Activated naive CD4-positive, alpha-beta T cell treated with anti-CD3 and anti-CD28 coated beads for 36 hours (primary cell): ENCODE data around the gene TEDC2. TPM values are rescaled to one million over a fixed set of nuclear protein-coding genes. Genes with fewer than 3 reads are reported as not detected.

ENCODE experiments used
- CTCF ChIA-PET: fragments of 350-600 bp; sonication (Branson Sonifier 250); formaldehyde crosslinking; loops from one replicate; lab custom pipeline; 2021; ENCODE audit warnings: antibody characterized with exemption; lab: Charles Lee
- DNase-seq: peaks from one replicate; pipeline ENCODE4 v3.0.0-alpha.2; 2020
- H3K27ac Mint-ChIP-seq: one replicate; pipeline ENCODE4 v1.8.0; 2021; ENCODE audit warnings: mild to moderate bottlenecking, mixed read lengths
- H3K27me3 Mint-ChIP-seq: one replicate; pipeline ENCODE4 v1.8.0; 2021; ENCODE audit warnings: low read depth, mixed read lengths
- H3K36me3 Mint-ChIP-seq: one replicate; pipeline ENCODE4 v1.8.0; 2021; ENCODE audit warnings: low read depth, mixed read lengths
- H3K4me1 Mint-ChIP-seq: one replicate; pipeline ENCODE4 v1.8.0; 2021; ENCODE audit warnings: low read depth, mixed read lengths
- H3K4me3 Mint-ChIP-seq: one replicate; pipeline ENCODE4 v1.8.0; 2021; ENCODE audit warnings: mild to moderate bottlenecking, moderate library complexity, mixed read lengths
- H3K9me3 Mint-ChIP-seq: one replicate; pipeline ENCODE4 v1.8.0; 2021; ENCODE audit warnings: mixed read lengths
- intact Hi-C: fragments of 100-400 bp; cut with micrococcal nuclease; formaldehyde crosslinking; loops from one replicate; pipeline ENCODE4 v1.15.1; 2023
- total RNA-seq, 2 experiments: library from RNA; stranded (reverse); gene quantifications; one replicate each; pipeline ENCODE4 v1.2.3, GENCODE V29; 2021

The TEDC2 gene
- total RNA-seq, 2 experiments from 2014 or later: 24.2 to 24.8 TPM

DNA sequence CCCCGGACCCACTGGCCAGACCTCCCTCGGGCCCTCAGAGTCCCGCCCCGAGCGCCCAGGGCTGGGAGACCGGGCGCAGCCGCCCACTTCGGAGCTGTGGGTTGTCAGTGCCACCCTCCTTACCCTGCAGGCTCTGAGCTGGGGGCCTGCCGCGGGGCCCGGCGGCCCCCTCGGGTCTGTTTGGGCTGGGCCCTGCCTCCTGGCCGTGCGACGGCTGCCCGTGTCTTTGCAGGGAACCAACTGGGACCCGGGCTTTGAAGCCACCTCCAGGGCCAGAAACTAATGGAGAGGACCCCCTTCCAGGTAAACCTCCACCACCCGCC, 443 bp downstream of the TEDC2 start:
- intact Hi-C loops: loop anchor here (1.0 kb wide), 1 partner anchor 14 kb away; no protein-coding TSS in a partner anchor
- peaks cover 11% of the 10 kb centered on the region for H3K4me1 Mint-ChIP-seq
- no peaks in the 10 kb centered on the region for H3K27me3 Mint-ChIP-seq
- no peak for DNase-seq
- no peaks in the 10 kb centered on the region for H3K9me3 Mint-ChIP-seq
- no peak overlapping the region for H3K27ac Mint-ChIP-seq
- CTCF ChIA-PET: no interaction called here
- peaks cover 12% of the 10 kb centered on the region for H3K36me3 Mint-ChIP-seq
- peak overlapping the region; percentile 63 for H3K4me3 Mint-ChIP-seq

DNA sequence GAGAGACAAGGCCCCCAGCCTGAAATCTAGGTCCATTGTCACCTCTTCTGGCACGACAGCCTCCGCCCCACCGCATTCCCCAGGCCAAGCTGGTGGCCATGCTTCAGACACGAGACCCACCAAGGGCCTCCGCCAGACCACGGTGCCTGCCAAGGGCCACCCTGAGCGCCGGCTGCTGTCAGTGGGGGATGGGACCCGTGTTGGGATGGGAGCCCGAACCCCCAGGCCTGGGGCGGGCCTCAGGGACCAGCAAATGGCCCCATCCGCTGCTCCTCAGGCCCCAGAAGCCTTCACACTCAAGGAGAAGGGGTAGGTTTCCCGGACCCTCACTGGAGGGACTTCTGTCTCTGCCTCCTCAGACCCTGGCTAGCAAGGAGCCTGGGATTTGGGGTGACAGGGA, 1.0 kb downstream of the TEDC2 start:
- H3K4me1 Mint-ChIP-seq: peaks cover 11% of the 10 kb centered on the region
- H3K9me3 Mint-ChIP-seq: no peaks in the 10 kb centered on the region
- H3K27me3 Mint-ChIP-seq: no peaks in the 10 kb centered on the region
- H3K36me3 Mint-ChIP-seq: peaks cover 12% of the 10 kb centered on the region
- intact Hi-C loops: loop anchor here (1.0 kb wide), 1 partner anchor 13 kb away; no protein-coding TSS in a partner anchor
- no peak overlapping the region for H3K27ac Mint-ChIP-seq
- CTCF ChIA-PET: no interaction called here
- DNase-seq: no peak
- H3K4me3 Mint-ChIP-seq: peak overlapping the region; percentile 63

DNA sequence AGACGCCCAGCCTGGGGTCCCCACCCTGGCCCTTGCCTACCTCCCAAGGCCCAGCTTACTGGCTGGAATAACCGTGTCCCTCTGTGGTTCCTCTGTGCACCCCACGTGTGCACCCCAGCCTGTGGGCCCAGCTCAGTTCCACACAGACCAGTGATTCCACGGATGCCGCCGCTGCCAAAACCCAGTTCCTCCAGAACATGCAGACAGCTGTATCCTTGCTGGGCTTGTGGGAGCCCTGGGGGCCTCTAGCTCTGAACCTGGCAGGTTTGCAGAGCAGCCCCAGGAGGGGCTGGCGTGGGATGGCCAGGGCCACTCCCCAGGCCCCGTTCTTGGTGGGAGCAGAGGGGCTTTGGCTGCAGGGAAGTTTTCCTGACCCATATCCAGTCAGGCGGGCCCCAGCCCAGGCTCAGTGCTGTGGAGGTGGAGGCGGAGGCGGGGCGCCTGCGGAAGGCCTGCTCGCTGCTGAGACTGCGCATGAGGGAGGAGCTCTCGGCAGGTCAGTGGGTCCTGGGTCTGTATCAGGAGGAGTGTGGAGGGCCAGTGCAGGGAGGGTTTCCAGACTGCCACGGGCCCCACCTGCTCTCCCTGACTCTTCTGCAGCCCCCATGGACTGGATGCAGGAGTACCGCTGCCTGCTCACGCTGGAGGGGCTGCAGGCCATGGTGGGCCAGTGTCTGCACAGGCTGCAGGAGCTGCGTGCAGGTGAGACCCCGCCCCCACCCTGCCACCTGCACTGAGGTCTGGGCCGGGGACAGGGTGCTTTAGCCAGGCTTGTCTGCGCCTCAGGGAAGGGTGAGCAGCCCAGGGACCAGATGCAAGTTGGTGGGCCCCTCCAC, 2.3 kb downstream of the TEDC2 start:
- peaks cover 4% of the 10 kb centered on the region for H3K27me3 Mint-ChIP-seq
- peaks cover 5% of the 10 kb centered on the region for H3K36me3 Mint-ChIP-seq
- peaks cover 12% of the 10 kb centered on the region for H3K4me1 Mint-ChIP-seq
- intact Hi-C loops: no loop called here
- H3K4me3 Mint-ChIP-seq: no peak overlapping the region
- CTCF ChIA-PET: interaction anchor here (0.6 kb wide), 1 partner anchor 31 kb away, joined by 3 read pairs; no protein-coding TSS in a partner anchor
- no peaks in the 10 kb centered on the region for H3K9me3 Mint-ChIP-seq
- no peak overlapping the region for H3K27ac Mint-ChIP-seq
- no peak for DNase-seq

DNA sequence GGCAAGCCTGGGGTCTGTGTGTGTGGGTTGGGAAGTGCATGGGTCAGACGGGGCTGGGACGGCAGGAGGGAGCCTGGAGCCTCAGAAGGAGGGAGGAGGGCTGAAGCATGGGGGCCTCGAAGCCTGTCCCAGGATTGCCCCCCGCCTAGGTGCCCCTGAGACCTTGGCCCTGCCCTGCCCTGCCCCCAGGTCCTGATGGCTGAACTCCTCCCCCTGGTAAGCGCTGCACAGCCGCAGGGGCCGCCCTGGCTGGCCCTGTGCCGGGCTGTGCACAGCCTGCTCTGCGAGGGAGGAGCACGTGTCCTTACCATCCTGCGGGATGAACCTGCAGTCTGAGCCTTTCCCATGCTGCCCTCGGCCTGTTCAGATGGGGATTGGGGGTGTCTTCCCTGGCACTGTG, 4.4 kb downstream of the TEDC2 start:
- CTCF ChIA-PET: no interaction called here
- Mint-ChIP-seq H3K4me1 (peaks cover 13% of the 10 kb centered on the region), H3K9me3 (no peaks in the 10 kb centered on the region), H3K4me3 (no peak overlapping the region), H3K27me3 (peaks cover 15% of the 10 kb centered on the region), H3K27ac (no peak overlapping the region), H3K36me3 (no peaks in the 10 kb centered on the region)
- intact Hi-C loops: no loop called here
- DNase-seq: no peak

DNA sequence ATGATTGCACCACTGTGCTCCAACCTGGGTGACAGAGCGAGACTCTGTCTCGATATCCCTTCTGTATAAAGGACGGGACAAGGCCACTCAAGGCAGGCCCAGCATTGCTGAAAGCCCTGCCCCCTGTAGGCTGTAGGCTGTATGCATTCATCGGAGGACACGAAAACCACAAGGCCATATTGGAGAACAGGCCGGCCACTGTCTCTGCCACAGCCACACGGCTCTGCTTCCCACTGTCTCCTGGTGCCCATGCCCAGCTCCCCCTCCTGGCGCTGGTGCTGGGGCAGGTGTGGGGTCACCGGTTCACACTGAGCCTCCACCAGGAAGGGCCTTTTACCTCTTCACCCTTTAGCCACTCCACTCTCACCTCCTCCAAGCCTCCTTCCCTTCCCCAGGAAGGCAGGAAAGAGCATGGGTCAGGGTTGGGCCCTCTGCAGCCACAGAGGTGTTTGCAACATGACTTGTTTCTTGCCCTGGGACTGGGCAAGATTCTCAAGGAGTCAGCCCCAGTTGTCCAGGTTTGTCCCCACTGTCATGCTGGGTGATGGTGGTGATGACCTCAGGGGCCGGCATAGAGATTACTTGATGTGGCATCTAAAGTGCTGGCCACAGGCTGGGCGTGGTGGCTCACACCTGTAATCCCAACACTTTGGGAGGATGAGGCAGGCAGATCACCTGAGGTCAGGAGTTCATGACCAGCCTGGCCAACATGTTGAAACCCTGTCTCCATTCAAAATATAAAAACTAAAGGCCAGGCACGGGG, 5.9 kb downstream of the TEDC2 start:
- no peak overlapping the region for H3K27ac Mint-ChIP-seq
- intact Hi-C loops: no loop called here
- no peaks in the 10 kb centered on the region for H3K9me3 Mint-ChIP-seq
- H3K27me3 Mint-ChIP-seq: peaks cover 29% of the 10 kb centered on the region
- no peak for DNase-seq
- no peaks in the 10 kb centered on the region for H3K36me3 Mint-ChIP-seq
- peaks cover 13% of the 10 kb centered on the region for H3K4me1 Mint-ChIP-seq
- H3K4me3 Mint-ChIP-seq: no peak overlapping the region
- CTCF ChIA-PET: no interaction called here

DNA sequence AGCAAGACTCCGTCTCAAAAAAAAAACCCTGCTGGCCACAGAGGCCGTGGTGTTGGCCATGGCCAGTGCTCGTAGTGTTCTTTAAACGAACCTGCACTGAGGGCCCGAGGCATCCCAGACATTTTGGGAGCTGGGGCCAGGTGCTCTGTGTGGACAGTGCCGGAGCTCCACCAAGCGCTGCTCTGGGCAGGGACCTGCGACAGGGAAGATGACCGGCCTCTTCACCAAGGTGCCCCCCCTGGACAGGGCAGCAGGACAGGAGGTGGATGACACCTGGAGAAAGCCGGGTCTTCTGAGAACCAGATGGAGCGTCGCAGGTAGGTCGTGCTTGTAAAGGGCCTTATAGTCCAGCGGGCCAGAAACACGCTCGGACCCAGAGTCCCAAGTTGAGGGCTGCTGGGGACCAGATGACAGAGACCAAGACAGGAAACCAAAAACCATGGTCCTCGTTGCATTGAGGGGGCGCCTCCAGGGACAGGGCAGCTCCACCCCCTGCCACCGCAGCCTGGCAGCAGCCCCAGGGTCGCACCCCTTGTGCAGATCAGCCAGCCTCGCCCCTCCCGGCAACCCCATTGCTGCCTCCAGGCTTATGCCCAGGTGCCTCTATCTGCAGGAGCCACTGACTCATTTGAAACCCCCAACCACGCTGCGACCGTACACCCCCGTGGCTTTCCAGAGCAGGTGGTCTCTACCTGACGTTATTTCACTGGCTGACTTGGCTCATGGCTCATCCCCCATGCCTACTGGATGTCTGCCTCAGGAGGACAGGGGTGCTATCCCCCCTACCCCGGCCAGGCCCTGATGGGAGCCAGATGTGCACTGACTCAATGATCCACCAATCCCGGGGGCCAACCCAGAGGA, 7.0 kb downstream of the TEDC2 start:
- no peaks in the 10 kb centered on the region for H3K36me3 Mint-ChIP-seq
- no peak for DNase-seq
- H3K4me3 Mint-ChIP-seq: no peak overlapping the region
- CTCF ChIA-PET: no interaction called here
- peaks cover 10% of the 10 kb centered on the region for H3K4me1 Mint-ChIP-seq
- H3K27me3 Mint-ChIP-seq: peaks cover 29% of the 10 kb centered on the region
- intact Hi-C loops: no loop called here
- H3K9me3 Mint-ChIP-seq: no peaks in the 10 kb centered on the region
- no peak overlapping the region for H3K27ac Mint-ChIP-seq

DNA sequence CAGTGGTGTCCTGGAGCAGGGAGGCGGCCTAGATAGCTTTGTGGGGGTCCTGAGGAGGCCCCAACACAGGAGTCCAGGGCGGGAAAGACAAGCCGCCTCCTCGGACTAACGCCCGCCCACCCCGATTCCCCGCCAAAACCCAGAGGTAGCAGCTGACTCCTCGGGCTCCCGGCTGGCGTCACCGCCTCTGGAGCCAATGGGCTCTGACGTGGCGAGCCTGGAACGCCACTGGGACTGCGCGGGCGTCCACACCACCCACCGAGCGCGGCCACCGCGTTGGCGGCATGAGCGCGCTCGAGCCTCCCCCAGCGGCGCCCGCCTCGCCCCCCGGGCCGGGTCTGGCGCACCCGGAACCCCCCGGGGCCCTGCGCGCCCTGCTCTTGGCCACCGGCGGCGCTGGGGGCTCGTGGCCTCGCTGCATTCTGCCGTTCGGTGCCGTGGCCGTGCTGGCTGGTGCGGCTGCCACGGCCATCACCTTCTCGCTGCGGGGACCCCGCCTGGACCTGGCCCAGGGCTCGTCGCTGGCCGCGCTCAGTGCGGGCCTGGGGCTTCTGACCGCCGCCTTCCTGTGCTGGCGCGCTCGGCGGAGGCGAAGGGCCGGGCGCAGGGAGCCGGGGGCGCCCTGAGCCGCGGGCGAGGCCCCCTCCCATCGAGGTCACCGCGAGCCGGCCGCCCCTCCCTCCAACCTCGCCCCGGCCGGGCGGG, 7.8 kb downstream of the TEDC2 start:
- Mint-ChIP-seq H3K36me3 (no peaks in the 10 kb centered on the region), H3K4me3 (no peak overlapping the region), H3K9me3 (no peaks in the 10 kb centered on the region), H3K27ac (no peak overlapping the region), H3K27me3 (peaks cover 33% of the 10 kb centered on the region), H3K4me1 (peaks cover 10% of the 10 kb centered on the region)
- CTCF ChIA-PET: no interaction called here
- intact Hi-C loops: no loop called here
- peak; percentile 34 for DNase-seq

DNA sequence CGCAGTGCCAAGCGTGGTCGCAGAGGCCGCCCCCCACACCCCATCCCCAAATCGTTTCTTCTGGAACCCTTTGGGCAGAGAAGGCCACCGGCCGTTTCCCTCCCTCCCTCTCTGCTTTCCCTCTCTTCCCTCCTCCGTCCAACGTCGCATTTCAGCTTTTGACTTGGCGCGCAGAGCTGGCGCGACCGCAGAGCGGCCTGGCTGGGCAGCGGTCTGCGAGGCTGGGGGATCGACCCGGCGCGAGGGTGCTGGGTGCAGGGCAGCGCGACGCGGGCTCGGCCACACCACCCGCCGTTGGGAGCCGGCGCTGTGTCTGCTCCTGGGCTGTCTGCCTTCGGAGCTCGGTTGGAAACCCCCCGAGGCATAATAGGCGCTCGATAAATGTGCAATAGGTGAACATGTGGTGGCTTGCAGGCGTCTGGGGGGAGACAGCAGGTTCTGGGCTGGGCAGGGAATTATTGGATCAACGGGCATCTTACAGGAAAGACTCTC, 8.4 kb downstream of the TEDC2 start:
- intact Hi-C loops: no loop called here
- Mint-ChIP-seq H3K27ac (no peak overlapping the region), H3K27me3 (peaks cover 39% of the 10 kb centered on the region), H3K9me3 (no peaks in the 10 kb centered on the region), H3K36me3 (no peaks in the 10 kb centered on the region), H3K4me3 (peak overlapping the region; percentile 53), H3K4me1 (peaks cover 15% of the 10 kb centered on the region)
- peak; percentile 34 for DNase-seq
- CTCF ChIA-PET: no interaction called here

DNA sequence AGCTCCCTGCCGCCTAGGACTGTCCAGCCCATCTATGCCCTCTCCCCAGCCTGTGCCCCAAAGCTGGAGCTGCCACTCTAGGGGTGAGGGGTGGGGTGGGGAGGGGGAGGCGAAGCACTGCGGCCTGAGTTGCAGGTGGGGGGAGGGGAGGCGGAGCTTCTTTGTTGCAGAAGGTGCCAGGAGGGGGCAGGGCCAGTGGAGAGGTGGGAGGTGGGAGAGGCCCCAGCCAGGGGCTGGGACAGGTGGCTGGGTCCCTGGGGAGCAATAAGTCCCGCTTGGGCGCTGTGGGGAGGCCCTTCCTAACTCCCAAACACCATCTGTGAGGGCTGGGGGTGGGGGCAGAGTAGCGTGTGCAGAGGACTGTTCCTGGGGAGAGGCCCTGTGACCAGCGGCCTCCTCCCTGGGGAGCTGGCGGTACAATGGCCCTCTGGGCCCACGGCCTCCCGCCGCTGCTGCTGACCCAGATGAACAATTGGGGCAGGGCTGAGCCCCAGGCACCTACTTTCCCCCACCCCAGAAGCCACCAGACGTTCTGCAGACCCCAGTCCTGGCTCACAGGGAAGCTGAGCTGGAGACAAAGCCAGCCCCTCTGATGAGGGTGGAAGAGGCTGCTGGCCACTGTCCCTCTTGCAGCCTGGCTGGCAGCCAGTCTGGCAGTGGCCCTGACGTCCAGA, 9.0 kb downstream of the TEDC2 start:
- Mint-ChIP-seq H3K36me3 (no peaks in the 10 kb centered on the region), H3K27me3 (peaks cover 39% of the 10 kb centered on the region), H3K27ac (no peak overlapping the region), H3K4me3 (no peak overlapping the region), H3K4me1 (peaks cover 16% of the 10 kb centered on the region), H3K9me3 (no peaks in the 10 kb centered on the region)
- intact Hi-C loops: no loop called here
- CTCF ChIA-PET: no interaction called here
- DNase-seq: no peak

DNA sequence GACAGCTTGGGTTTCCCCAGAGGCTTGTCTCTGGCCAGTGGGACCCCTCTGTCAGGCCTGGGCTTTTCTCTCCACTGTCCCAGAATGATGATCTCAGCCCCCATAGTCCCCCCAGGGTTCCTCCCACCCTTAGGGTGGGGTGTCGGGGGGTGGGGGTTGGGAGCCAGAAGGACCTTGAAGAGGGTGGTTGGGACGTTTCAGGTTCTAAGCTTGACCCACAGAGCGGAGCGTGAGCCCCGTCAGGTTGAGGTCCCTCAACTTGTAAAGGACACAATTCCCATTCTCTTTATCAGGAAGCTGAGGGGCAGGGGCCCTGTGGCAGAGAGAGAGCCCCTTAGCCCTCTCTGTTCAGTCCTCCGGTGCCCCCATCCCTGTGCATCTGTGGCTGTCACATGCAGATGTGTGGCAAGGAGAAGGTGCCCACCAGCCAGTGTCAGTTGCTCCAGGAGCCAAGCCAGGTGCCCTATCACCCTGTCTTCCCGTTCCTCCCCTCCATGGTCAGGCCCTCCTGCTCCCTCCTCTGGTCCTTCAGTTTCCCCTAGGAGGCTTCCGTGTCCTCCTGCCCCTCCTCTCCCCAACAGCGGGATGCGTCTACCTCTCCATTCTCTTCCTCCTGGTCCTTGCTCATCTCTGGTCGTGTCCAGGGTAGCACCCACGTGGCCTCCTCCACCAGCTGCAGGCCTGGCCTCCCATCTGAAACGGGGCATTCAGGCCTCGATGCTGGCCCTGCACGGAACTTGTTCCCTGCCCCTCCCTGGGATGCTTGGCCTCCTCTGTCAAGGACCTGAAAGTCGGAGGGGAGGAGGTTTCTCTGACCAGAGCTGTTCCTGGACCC, 9.7 kb downstream of the TEDC2 start:
- Mint-ChIP-seq H3K4me1 (peaks cover 16% of the 10 kb centered on the region), H3K4me3 (no peak overlapping the region), H3K9me3 (no peaks in the 10 kb centered on the region), H3K36me3 (no peaks in the 10 kb centered on the region), H3K27ac (no peak overlapping the region), H3K27me3 (peaks cover 39% of the 10 kb centered on the region)
- intact Hi-C loops: loop anchor here (5.0 kb wide), 1 partner anchor 42 kb away; the partner anchor contains the start of gene CCNF
- CTCF ChIA-PET: interaction anchor here (0.8 kb wide), 1 partner anchor 32 kb away, joined by 4 read pairs; no protein-coding TSS in a partner anchor
- DNase-seq: no peak
